ENCODE measurements around the gene C11orf98. TPM values are rescaled to one million over a fixed set of nuclear protein-coding genes. Genes with fewer than 3 reads are reported as not detected.
"Not testable (repeated sequence)": the region's sequence is repeated elsewhere in the genome, so short reads cannot be mapped to it uniquely, and the experiment has no call there.

C11orf98 gene
- total RNA-seq, 1 experiment from 2014 or later, result 81.2 TPM

DNA sequence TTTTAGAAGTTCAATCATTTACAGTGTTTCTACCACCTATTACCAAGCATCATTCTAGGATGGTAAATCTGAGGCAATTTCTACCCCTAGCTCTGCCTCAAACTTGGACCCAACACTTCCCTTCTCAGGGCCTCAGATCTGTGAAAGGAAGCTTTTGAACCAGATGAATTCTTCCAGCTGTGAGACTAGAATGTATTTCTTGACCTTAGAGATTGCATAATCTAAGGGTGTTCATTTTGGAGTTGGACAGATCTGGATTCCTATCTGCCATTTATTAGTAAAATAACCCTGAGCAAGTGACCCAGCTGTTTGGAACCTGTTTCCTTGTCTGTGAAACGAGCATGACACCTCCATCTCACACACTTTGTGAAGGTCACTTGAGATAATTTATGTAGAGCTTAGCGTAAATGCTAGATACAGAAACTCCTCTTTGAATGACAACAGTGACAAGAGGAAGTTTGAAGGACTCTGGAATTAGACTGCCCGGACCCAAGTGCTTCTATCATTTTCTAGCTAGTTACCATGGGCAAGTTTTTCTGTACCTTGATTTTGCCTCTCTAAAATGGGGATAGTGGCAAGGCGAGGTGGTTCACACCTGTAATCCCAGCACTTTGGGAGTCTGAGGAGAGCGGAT is 8.1 kb downstream of the C11orf98 start:
- intact Hi-C loops (cut with micrococcal nuclease), result no loop called here
- POLR2A ChIA-PET, result interaction anchor here (0.6 to 6.8 kb wide), 5 partner anchors 8 to 1010 kb away, joined by 3 to 222 read pairs (median 5); partner anchors contain the start of genes C11orf98, CSKMT, GANAB and LBHD1
- Mint-ChIP-seq H3K36me3 (ENCODE audit: insufficient read depth, unreplicated experiment) (peaks cover 17% of the 10 kb centered on the region), H3K9me3 (ENCODE audit: unreplicated experiment) (no peaks in the 10 kb centered on the region), H3K27me3 (ENCODE audit: insufficient read depth, unreplicated experiment) (no peaks in the 10 kb centered on the region), H3K4me1 (ENCODE audit: insufficient read depth, unreplicated experiment) (peaks cover 14% of the 10 kb centered on the region), H3K27ac (ENCODE audit: low read depth, unreplicated experiment) (no peak overlapping the region), H3K4me3 (ENCODE audit: unreplicated experiment) (no peak overlapping the region)
- TF ChIP-seq, protein P1, sequence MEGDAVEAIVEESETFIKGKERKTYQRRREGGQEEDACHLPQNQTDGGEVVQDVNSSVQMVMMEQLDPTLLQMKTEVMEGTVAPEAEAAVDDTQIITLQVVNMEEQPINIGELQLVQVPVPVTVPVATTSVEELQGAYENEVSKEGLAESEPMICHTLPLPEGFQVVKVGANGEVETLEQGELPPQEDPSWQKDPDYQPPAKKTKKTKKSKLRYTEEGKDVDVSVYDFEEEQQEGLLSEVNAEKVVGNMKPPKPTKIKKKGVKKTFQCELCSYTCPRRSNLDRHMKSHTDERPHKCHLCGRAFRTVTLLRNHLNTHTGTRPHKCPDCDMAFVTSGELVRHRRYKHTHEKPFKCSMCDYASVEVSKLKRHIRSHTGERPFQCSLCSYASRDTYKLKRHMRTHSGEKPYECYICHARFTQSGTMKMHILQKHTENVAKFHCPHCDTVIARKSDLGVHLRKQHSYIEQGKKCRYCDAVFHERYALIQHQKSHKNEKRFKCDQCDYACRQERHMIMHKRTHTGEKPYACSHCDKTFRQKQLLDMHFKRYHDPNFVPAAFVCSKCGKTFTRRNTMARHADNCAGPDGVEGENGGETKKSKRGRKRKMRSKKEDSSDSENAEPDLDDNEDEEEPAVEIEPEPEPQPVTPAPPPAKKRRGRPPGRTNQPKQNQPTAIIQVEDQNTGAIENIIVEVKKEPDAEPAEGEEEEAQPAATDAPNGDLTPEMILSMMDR (IDR thresholded peaks at IDR 0.05; ENCODE audit: unreplicated experiment), result no peak
- CTCF ChIA-PET, result interaction anchor here (0.6 to 1.7 kb wide), 4 partner anchors 10 to 685 kb away, joined by 3 to 4 read pairs (median 3); no protein-coding TSS in a partner anchor
- DNase-seq (ENCODE audit: unreplicated experiment), result no peak
- no TSS peak for BruUV-seq (replicated peaks)

DNA sequence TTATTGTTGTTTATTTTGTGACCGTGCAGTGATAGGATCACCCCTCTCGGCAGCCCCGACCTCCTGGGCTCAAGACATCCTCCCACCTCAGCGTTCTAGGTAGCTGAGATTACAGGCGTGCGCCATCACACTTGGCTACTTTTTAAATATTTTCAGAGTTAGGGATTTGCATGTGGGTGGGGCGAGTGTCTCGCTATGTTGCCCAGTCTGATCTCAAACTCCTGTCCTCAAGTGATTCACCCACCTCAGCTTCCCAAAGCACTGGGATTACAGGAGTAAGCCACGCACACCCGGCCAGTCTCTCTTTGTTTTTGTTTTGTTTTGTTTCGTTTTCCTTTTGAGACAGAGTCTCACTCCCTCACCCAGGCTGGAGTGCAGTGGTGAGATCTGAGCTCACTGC is 10.7 kb downstream of the C11orf98 start:
- TF ChIP-seq, protein P1 (IDR thresholded peaks at IDR 0.05; ENCODE audit: unreplicated experiment), result no peak
- ChIA-PET CTCF (interaction anchor here (0.6 to 1.6 kb wide), 3 partner anchors 42 to 61 kb away, joined by 3 to 7 read pairs (median 3); partner anchors contain the start of genes EML3 and ROM1), POLR2A (interaction anchor here (0.7 to 6.8 kb wide), 8 partner anchors 8 to 178 kb away, joined by 3 to 222 read pairs (median 10); partner anchors contain the start of genes B3GAT3, C11orf98, CSKMT and GANAB)
- Mint-ChIP-seq H3K4me1 (ENCODE audit: insufficient read depth, unreplicated experiment) (peaks cover 14% of the 10 kb centered on the region), H3K4me3 (ENCODE audit: unreplicated experiment) (no peak overlapping the region), H3K9me3 (ENCODE audit: unreplicated experiment) (no peaks in the 10 kb centered on the region), H3K27me3 (ENCODE audit: insufficient read depth, unreplicated experiment) (no peaks in the 10 kb centered on the region), H3K36me3 (ENCODE audit: insufficient read depth, unreplicated experiment) (peaks cover 12% of the 10 kb centered on the region), H3K27ac (ENCODE audit: low read depth, unreplicated experiment) (peak overlapping the region; percentile 96)
- intact Hi-C loops (cut with micrococcal nuclease), result no loop called here
- no peak for DNase-seq (ENCODE audit: unreplicated experiment)
- BruUV-seq (replicated peaks), result no TSS peak

DNA sequence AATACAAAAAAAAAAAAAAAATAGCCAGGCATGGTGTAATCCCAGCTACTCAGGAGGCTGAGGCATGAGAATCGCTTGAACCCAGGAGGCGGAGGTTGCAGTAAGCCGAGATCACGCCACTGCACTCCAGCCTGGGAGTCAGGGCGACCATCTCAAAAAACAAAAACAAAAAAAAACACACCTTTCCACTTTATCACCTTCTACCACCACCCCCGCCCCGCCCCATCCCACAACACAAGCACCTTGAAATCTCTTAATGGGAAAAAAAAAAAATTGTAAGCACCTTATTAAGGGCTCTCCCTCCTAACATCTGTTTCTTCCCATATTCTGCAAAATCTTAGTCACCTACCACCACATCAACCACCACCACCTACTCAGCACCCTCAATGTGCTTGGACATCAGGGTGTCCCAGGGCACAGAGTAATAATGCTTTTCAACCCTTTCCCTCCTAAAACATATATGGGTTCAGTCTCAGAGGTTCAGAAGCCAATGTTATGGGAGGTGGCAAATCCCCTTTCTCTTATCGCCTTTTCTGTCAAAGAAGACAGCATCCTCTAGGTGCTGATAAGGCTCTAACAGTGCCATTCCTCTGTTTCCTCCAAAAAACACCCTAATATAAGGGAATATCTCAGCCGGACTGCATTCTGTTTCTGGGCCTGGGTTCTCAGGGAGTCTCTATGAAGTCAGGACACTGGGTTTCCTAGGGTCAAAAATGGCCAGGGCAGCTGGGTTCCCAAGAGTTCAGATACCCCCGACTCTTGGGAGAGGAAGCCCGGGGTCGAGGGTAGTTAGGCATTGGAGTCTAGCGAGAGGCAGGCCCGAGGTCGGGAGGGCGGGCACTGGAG is 12.6 kb downstream of the C11orf98 start:
- intact Hi-C loops (cut with micrococcal nuclease), result loop anchor here (1.0 kb wide), 1 partner anchor 13 kb away; the partner anchor contains the start of genes C11orf98 and CSKMT
- TSS peak; percentile 71 for BruUV-seq (replicated peaks)
- Mint-ChIP-seq H3K36me3 (ENCODE audit: insufficient read depth, unreplicated experiment) (peaks cover 22% of the 10 kb centered on the region), H3K4me3 (ENCODE audit: unreplicated experiment) (peak overlapping the region; percentile 93), H3K9me3 (ENCODE audit: unreplicated experiment) (no peaks in the 10 kb centered on the region), H3K27ac (ENCODE audit: low read depth, unreplicated experiment) (peak overlapping the region; percentile 96), H3K27me3 (ENCODE audit: insufficient read depth, unreplicated experiment) (no peaks in the 10 kb centered on the region), H3K4me1 (ENCODE audit: insufficient read depth, unreplicated experiment) (peaks cover 14% of the 10 kb centered on the region)
- POLR2A ChIA-PET, result interaction anchor here (0.7 to 7.1 kb wide), 36 partner anchors 8 to 441 kb away, joined by 3 to 222 read pairs (median 4); partner anchors contain the start of genes AHNAK, B3GAT3, BSCL2 and C11orf98
- CTCF ChIA-PET, result no interaction called here
- DNase-seq (ENCODE audit: unreplicated experiment), result no peak
- TF ChIP-seq, protein P1 (IDR thresholded peaks at IDR 0.05; ENCODE audit: unreplicated experiment), result no peak

DNA sequence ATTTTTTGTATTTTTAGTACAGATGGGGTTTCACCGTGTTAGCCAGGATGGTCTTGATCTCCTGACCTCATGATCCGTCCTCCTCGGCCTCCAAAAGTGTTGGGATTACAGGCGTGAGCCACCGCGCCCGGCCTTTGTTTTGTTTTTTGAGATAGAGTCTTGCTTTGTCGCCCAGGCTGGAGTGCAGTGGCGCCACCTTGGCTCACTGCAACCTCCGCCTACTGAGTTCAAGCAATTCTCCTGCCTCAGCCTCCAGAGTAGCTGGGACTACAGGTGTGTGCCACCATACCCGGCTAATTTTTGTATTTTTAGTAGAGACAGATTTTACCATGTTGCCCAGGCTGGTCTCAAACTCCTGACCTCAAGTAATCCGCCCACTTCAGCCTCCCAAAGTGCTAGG is 14.7 kb downstream of the C11orf98 start:
- BruUV-seq (replicated peaks); DNase-seq (ENCODE audit: unreplicated experiment); intact Hi-C loops (cut with micrococcal nuclease); H3K4me3 Mint-ChIP-seq (ENCODE audit: unreplicated experiment); H3K27me3 Mint-ChIP-seq (ENCODE audit: insufficient read depth, unreplicated experiment); H3K9me3 Mint-ChIP-seq (ENCODE audit: unreplicated experiment): not testable (repeated sequence)
- H3K27ac Mint-ChIP-seq (ENCODE audit: low read depth, unreplicated experiment), result peak overlapping the region; percentile 27
- H3K4me1 Mint-ChIP-seq (ENCODE audit: insufficient read depth, unreplicated experiment), result peaks cover 14% of the 10 kb centered on the region
- POLR2A ChIA-PET, result interaction anchor here (1.0 to 7.1 kb wide), 7 partner anchors 16 to 156 kb away, joined by 3 to 98 read pairs (median 4); partner anchors contain the start of genes B3GAT3, C11orf98, CSKMT and LBHD1
- CTCF ChIA-PET, result interaction anchor here (0.6 to 1.1 kb wide), 3 partner anchors 20 to 44 kb away, joined by 3 to 4 read pairs (median 3); no protein-coding TSS in a partner anchor
- H3K36me3 Mint-ChIP-seq (ENCODE audit: insufficient read depth, unreplicated experiment), result peaks cover 30% of the 10 kb centered on the region

Data from MCF 10A (cell line).